Measurements from ENCODE around the gene SSNA1. TPM values are rescaled to one million over a fixed set of nuclear protein-coding genes. Genes with fewer than 3 reads are reported as not detected.

Gene SSNA1
- total and polyA plus RNA-seq, 2 donors (not counting 1 experiment from before 2014, with no cell fraction given) = 53.6 to 129 TPM

- no peak overlapping the region for H2AFZ ChIP-seq (ENCODE audit: insufficient read depth, low read depth, low read length, poor library complexity, severe bottlenecking)
- no peaks in the 10 kb centered on the region for H3K9me3 Mint-ChIP-seq (ENCODE audit: insufficient read depth)
- POLR2A ChIA-PET = no interaction called here
- no peak for TF ChIP-seq CTCF (IDR thresholded peaks at IDR 0.05)
- no peak for TF ChIP-seq EZH2 (IDR thresholded peaks at IDR 0.05; ENCODE audit: borderline replicate concordance, insufficient read depth, low read depth, low read length, poor library complexity, severe bottlenecking)
- peaks cover 44% of the 10 kb centered on the region for H4K20me1 ChIP-seq (ENCODE audit: control insufficient read depth, insufficient read depth, low read length, poor library complexity, severe bottlenecking)
- H3K9me3 ChIP-seq (ENCODE audit: control extremely low read depth in 1 of 3, control insufficient read depth in 2 of 3, insufficient read depth in 1 of 3, low read length in 2 of 3) = peaks cover 0 to 3% (median 0%) of the 10 kb centered on the region in 3 donors
- no peak overlapping the region for H3K4me3 ChIP-seq (ENCODE audit: control extremely low read depth in 1 of 5, extremely low read depth in 1 of 5, insufficient read depth in 1 of 5, low read depth in 2 of 5, low read length in 4 of 5)
- DNase-seq (no peak), ATAC-seq (ENCODE audit: low read depth) (no peak)
- H3K4me1 Mint-ChIP-seq = peaks cover 19% of the 10 kb centered on the region
- H3K79me2 ChIP-seq (ENCODE audit: control insufficient read depth, insufficient read depth, low read length) = peaks cover 82% of the 10 kb centered on the region
- no peaks in the 10 kb centered on the region for H3K27me3 Mint-ChIP-seq
- no peaks in the 10 kb centered on the region for H3K27me3 ChIP-seq (replicated peaks in 1 of 4; ENCODE audit: control extremely low read depth in 1 of 4, control insufficient read depth in 3 of 4, insufficient read depth in 4 of 4, low read length in 3 of 4)
- no peak overlapping the region for H3K4me2 ChIP-seq (replicated peaks; ENCODE audit: low read depth, low read length, poor library complexity, severe bottlenecking)
- no peak overlapping the region for H3K27ac Mint-ChIP-seq
- H3K36me3 ChIP-seq (replicated peaks in 1 of 2; ENCODE audit: control extremely low read depth in 1 of 2, control insufficient read depth in 1 of 2, extremely low read depth in 1 of 2, insufficient read depth in 2 of 2, low read length in 1 of 2) = peaks cover 0 to 19% of the 10 kb centered on the region in 2 experiments
- no peak overlapping the region for H3K9ac ChIP-seq (ENCODE audit: low read length)
- CTCF ChIA-PET = interaction anchor here (1.1 kb wide), 1 partner anchor 75 kb away, joined by 3 read pairs; no protein-coding TSS in a partner anchor
- H3K4me1 ChIP-seq (ENCODE audit: control insufficient read depth in 2 of 2, insufficient read depth in 2 of 2, low read length in 2 of 2) = peaks cover 10 to 21% of the 10 kb centered on the region in 2 donors
- WGBS (ENCODE audit: insufficient coverage) = 97% methylated on average over 2 of the region's 2 CpGs
- H3K27ac ChIP-seq (ENCODE audit: low read length in 2 of 2) = no peak overlapping the region
- intact Hi-C loops (cut with micrococcal nuclease) = no loop called here
- H3K4me3 Mint-ChIP-seq = no peak overlapping the region
These were observed 4.4 kb downstream of the SSNA1 start for GRCh38 chr9:137192859-137193258.

- Histone ChIP-seq H3K27ac (ENCODE audit: low read length in 2 of 2) (no peak overlapping the region), H3K79me2 (ENCODE audit: control insufficient read depth, insufficient read depth, low read length) (peaks cover 85% of the 10 kb centered on the region), H3K4me2 (replicated peaks; ENCODE audit: low read depth, low read length, poor library complexity, severe bottlenecking) (no peak overlapping the region), H2AFZ (ENCODE audit: insufficient read depth, low read depth, low read length, poor library complexity, severe bottlenecking) (no peak overlapping the region), H3K27me3 (replicated peaks in 1 of 4; ENCODE audit: control extremely low read depth in 1 of 4, control insufficient read depth in 3 of 4, insufficient read depth in 4 of 4, low read length in 3 of 4) (no peaks in the 10 kb centered on the region), H3K36me3 (replicated peaks in 1 of 2; ENCODE audit: control extremely low read depth in 1 of 2, control insufficient read depth in 1 of 2, extremely low read depth in 1 of 2, insufficient read depth in 2 of 2, low read length in 1 of 2) (peaks cover 0 to 19% of the 10 kb centered on the region in 2 experiments), H3K4me1 (ENCODE audit: control insufficient read depth in 2 of 2, insufficient read depth in 2 of 2, low read length in 2 of 2) (peaks cover 10 to 17% of the 10 kb centered on the region in 2 donors), H4K20me1 (ENCODE audit: control insufficient read depth, insufficient read depth, low read length, poor library complexity, severe bottlenecking) (peaks cover 51% of the 10 kb centered on the region), H3K9me3 (ENCODE audit: control extremely low read depth in 1 of 3, control insufficient read depth in 2 of 3, insufficient read depth in 1 of 3, low read length in 2 of 3) (no peaks in the 10 kb centered on the region), H3K4me3 (ENCODE audit: control extremely low read depth in 1 of 5, extremely low read depth in 1 of 5, insufficient read depth in 1 of 5, low read depth in 2 of 5, low read length in 4 of 5) (no peak overlapping the region), H3K9ac (ENCODE audit: low read length) (no peak overlapping the region)
- Mint-ChIP-seq H3K4me3 (no peak overlapping the region), H3K27ac (peak overlapping the region; percentile 26), H3K9me3 (ENCODE audit: insufficient read depth) (no peaks in the 10 kb centered on the region), H3K27me3 (no peaks in the 10 kb centered on the region), H3K4me1 (peaks cover 16% of the 10 kb centered on the region)
- no peak for TF ChIP-seq EZH2 (IDR thresholded peaks at IDR 0.05; ENCODE audit: borderline replicate concordance, insufficient read depth, low read depth, low read length, poor library complexity, severe bottlenecking)
- TF ChIP-seq CTCF (IDR thresholded peaks at IDR 0.05) = no peak
- 88% methylated on average over 13 of the region's 14 CpGs for WGBS (ENCODE audit: insufficient coverage)
- CTCF ChIA-PET = no interaction called here
- no peak for ATAC-seq (ENCODE audit: low read depth)
- no peak for DNase-seq
- intact Hi-C loops (cut with micrococcal nuclease) = no loop called here
- POLR2A ChIA-PET = no interaction called here
These were observed 5.3 kb downstream of the SSNA1 start for GRCh38 chr9:137193771-137194170.
